Osteocyte (in vitro differentiated cells): ENCODE data around the gene AGBL2. TPM values are rescaled to one million over a fixed set of nuclear protein-coding genes. Genes with fewer than 3 reads are reported as not detected.

Source experiments
- DNase-seq: peaks from one replicate; pipeline ENCODE4 v3.0.0; 2021; ENCODE audit warnings: mixed read lengths; ENCODE audit not compliant: unreplicated experiment; ENCODE audit errors: extremely low spot score
- H3K27ac Mint-ChIP-seq: one replicate; pipeline ENCODE4 v1.8.0; 2021; ENCODE audit warnings: mild to moderate bottlenecking, mixed read lengths; ENCODE audit not compliant: unreplicated experiment
- H3K27me3 Mint-ChIP-seq: one replicate; pipeline ENCODE4 v1.8.0; 2021; ENCODE audit warnings: mixed read lengths; ENCODE audit not compliant: unreplicated experiment
- H3K36me3 Mint-ChIP-seq: one replicate; pipeline ENCODE4 v1.8.0; 2021; ENCODE audit warnings: mixed read lengths; ENCODE audit not compliant: unreplicated experiment
- H3K4me1 Mint-ChIP-seq: one replicate; pipeline ENCODE4 v1.8.0; 2021; ENCODE audit warnings: mixed read lengths; ENCODE audit not compliant: unreplicated experiment
- H3K4me3 Mint-ChIP-seq: one replicate; pipeline ENCODE4 v1.8.0; 2021; ENCODE audit warnings: mild to moderate bottlenecking, moderate library complexity, mixed read lengths; ENCODE audit not compliant: unreplicated experiment
- H3K9me3 Mint-ChIP-seq: one replicate; pipeline ENCODE4 v1.8.0; 2021; ENCODE audit warnings: mixed read lengths; ENCODE audit not compliant: unreplicated experiment
- CTCF ChIP-seq: fragments of 200-600 bp; sonication (generic); IDR thresholded peaks from 2 replicates; pipeline ENCODE4 v1.5.0; 2021; ENCODE audit warnings: antibody characterized with exemption, mild to moderate bottlenecking, moderate library complexity
- total RNA-seq: library from RNA; stranded (reverse); gene quantifications from 2 replicates; pipeline ENCODE4 v1.2.1, GENCODE V29; 2021

AGBL2 gene
- total RNA-seq, 1 donor from 2014 or later = 0.75 TPM

- no peak for DNase-seq
- no peaks in the 10 kb centered on the region for H3K4me1 Mint-ChIP-seq
- H3K27ac Mint-ChIP-seq = no peak overlapping the region
- no peak overlapping the region for H3K4me3 Mint-ChIP-seq
- no peaks in the 10 kb centered on the region for H3K27me3 Mint-ChIP-seq
- H3K9me3 Mint-ChIP-seq = no peaks in the 10 kb centered on the region
- TF ChIP-seq CTCF = no peak
- peaks cover 53% of the 10 kb centered on the region for H3K36me3 Mint-ChIP-seq
These were observed 17.1 kb upstream of the AGBL2 start for GRCh38 chr11:47732271-47732670.

GRCh38 chr11:47731475-47731874, 16.3 kb upstream of the AGBL2 start:
- Mint-ChIP-seq H3K27ac (peak overlapping the region; percentile 29), H3K9me3 (no peaks in the 10 kb centered on the region), H3K4me1 (no peaks in the 10 kb centered on the region), H3K36me3 (peaks cover 52% of the 10 kb centered on the region), H3K27me3 (no peaks in the 10 kb centered on the region), H3K4me3 (no peak overlapping the region)
- TF ChIP-seq CTCF = no peak
- DNase-seq = peak; percentile 1

DNA sequence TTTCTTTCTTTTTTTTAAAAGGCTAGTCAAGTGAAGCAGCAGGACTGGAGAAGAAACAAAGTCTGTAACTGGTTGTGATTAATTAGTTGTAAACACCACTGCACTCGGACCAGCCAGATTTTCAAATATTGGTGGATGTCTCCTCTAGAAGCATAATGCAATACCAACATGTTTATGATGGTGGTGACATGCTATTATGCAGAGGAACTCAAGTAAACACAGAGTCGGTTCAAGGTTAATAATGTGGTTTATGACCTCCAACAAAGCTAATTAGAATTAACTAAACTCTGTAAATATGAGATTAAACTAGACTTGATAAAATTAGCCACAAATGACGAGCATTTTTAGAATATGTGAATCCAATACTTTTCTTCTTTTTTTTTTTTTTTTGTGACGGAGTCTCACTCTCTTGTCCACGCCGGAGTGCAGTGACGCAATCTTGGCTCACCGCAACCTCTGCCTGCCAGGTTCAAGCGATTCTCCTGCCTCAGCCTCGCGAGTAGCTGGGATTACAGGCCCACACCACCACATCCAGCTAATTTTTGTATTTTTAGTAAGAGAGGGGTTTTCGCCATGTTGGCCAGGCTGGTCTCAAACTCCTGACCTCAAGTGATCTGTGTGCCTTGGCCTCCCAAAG, 11.8 kb upstream of the AGBL2 start:
- H3K4me1 Mint-ChIP-seq = no peaks in the 10 kb centered on the region
- no peak overlapping the region for H3K4me3 Mint-ChIP-seq
- no peaks in the 10 kb centered on the region for H3K27me3 Mint-ChIP-seq
- no peak for TF ChIP-seq CTCF
- DNase-seq = no peak
- H3K27ac Mint-ChIP-seq = no peak overlapping the region
- peaks cover 57% of the 10 kb centered on the region for H3K36me3 Mint-ChIP-seq
- H3K9me3 Mint-ChIP-seq = no peaks in the 10 kb centered on the region

DNA sequence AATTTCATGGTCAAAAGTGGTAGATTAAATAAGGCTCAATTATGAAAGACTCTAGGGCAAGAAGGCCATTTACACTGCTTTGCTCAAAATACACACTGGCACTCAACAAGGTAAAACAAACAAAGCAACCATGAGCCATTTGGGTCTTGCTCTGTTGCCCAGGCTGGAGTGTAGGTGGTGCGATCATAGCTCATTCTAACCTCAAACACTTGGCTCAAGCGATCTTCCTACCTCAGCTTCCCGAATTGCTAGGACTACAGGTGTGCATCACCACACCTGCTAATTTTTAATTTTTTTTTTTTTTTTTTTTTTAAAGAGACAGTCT, 10.9 kb upstream of the AGBL2 start:
- Mint-ChIP-seq H3K27ac (no peak overlapping the region), H3K4me1 (no peaks in the 10 kb centered on the region), H3K9me3 (no peaks in the 10 kb centered on the region), H3K36me3 (peaks cover 54% of the 10 kb centered on the region), H3K4me3 (no peak overlapping the region), H3K27me3 (no peaks in the 10 kb centered on the region)
- no peak for DNase-seq
- TF ChIP-seq CTCF = no peak

GRCh38 chr11:47725442-47726117, 10.4 kb upstream of the AGBL2 start:
- H3K4me3 Mint-ChIP-seq = no peak overlapping the region
- peaks cover 55% of the 10 kb centered on the region for H3K36me3 Mint-ChIP-seq
- no peaks in the 10 kb centered on the region for H3K27me3 Mint-ChIP-seq
- H3K27ac Mint-ChIP-seq = no peak overlapping the region
- no peak for TF ChIP-seq CTCF
- no peak for DNase-seq
- H3K9me3 Mint-ChIP-seq = no peaks in the 10 kb centered on the region
- H3K4me1 Mint-ChIP-seq = no peaks in the 10 kb centered on the region
